Vagina (tissue), 2 donors: ENCODE measurements around the gene THADA.

ENCODE experiments used
- CTCF ChIP-seq, 3 experiments: fragments of 450-650 bp in 2 of 3; fragments of 200-600 bp in 1 of 3; sonication (generic) in 1 of 3; IDR thresholded peaks; one replicate each; pipeline ENCODE4 v1.5.1; 2017 to 2019; ENCODE audit warnings: antibody characterized with exemption in 3 of 3, mild to moderate bottlenecking in 2 of 3, moderate library complexity in 2 of 3
- POLR2A ChIP-seq, 2 donors: fragments of 450-650 bp; IDR thresholded peaks; one replicate each; pipeline ENCODE4 v1.6.1; 2017; ENCODE audit warnings: antibody characterized with exemption in 2 of 2, mild to moderate bottlenecking in 2 of 2, moderate library complexity in 2 of 2
- POLR2AphosphoS5 ChIP-seq, 2 donors: sonication (generic); formaldehyde crosslinking; IDR thresholded peaks; one replicate each; pipeline ENCODE4 v1.9.0; 2017; ENCODE audit warnings: antibody characterized with exemption in 2 of 2, mild to moderate bottlenecking in 2 of 2, low read depth in 1 of 2; ENCODE audit not compliant: insufficient read depth in 1 of 2

- TF ChIP-seq POLR2A (IDR thresholded peaks at IDR 0.05) (no peak), CTCF (IDR thresholded peaks at IDR 0.05) (no peak), POLR2AphosphoS5 (IDR thresholded peaks at IDR 0.05; ENCODE audit: insufficient read depth in 1 of 2, low read depth in 1 of 2) (no peak)
Observed at GRCh38 chr2:43415592-43415991, 180.2 kb downstream of the THADA start.
